Loucy (cell line): ENCODE measurements around the gene SAMD14.

Source experiments
- EZH2phosphoT487 ChIP-seq: fragments of 200-600 bp; IDR thresholded peaks from 2 replicates; pipeline ENCODE4 v1.6.1; 2018; ENCODE audit warnings: antibody characterized with exemption, mild to moderate bottlenecking, moderate library complexity, borderline replicate concordance
- TF ChIP-seq, protein P1 (sequence below): fragments of 200-600 bp; sonication (generic); conservative IDR thresholded peaks from 2 replicates; pipeline ENCODE4 v1.5.1; 2014; ENCODE audit warnings: mild to moderate bottlenecking, antibody characterized with exemption, low read length

DNA sequence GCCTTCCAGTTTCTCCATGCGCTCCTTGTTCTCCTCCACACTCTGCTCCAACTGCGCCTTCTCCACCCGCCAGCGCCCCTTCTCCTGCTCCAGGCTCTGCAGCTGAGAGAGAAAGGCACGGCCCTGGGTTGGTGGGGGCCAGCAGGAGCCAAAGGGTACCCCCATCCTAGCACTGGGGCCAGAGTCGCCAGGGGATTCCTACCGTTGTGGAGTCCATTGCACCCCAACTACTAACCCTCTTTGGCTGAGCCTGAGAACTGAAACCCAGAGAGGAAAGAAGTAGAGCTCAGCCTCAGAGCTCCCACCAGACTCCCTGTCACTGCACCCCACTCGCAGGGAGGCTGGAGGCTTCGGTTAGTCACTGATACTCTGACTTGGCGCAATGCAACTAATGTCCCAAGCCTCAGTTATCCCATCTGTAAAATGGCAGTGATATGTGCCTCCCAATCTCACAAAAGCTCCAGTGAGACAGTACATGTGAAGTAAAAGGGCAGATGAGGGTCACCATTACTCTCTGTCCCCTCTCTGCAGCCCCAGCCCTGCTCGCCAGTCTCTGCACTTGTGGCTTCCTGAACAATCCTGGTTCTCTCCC, 6.2 kb upstream of the SAMD14 start:
- TF ChIP-seq, protein P1, sequence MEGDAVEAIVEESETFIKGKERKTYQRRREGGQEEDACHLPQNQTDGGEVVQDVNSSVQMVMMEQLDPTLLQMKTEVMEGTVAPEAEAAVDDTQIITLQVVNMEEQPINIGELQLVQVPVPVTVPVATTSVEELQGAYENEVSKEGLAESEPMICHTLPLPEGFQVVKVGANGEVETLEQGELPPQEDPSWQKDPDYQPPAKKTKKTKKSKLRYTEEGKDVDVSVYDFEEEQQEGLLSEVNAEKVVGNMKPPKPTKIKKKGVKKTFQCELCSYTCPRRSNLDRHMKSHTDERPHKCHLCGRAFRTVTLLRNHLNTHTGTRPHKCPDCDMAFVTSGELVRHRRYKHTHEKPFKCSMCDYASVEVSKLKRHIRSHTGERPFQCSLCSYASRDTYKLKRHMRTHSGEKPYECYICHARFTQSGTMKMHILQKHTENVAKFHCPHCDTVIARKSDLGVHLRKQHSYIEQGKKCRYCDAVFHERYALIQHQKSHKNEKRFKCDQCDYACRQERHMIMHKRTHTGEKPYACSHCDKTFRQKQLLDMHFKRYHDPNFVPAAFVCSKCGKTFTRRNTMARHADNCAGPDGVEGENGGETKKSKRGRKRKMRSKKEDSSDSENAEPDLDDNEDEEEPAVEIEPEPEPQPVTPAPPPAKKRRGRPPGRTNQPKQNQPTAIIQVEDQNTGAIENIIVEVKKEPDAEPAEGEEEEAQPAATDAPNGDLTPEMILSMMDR, result no peak
- TF ChIP-seq EZH2phosphoT487, result no peak
